Neural cell (in vitro differentiated cells): ENCODE measurements around the gene ISL1. TPM values are rescaled to one million over a fixed set of nuclear protein-coding genes. Genes with fewer than 3 reads are reported as not detected.

Experiments used
- H2AFZ ChIP-seq: fragments of 200-600, 300-800 bp; sonication (generic), shearing (Covaris generic); 2 replicates; pipeline ENCODE4 v1.6.0; 2014; ENCODE audit warnings: low read depth, mild to moderate bottlenecking, antibody characterized with exemption, low read length, moderate library complexity
- H3F3A ChIP-seq: fragments of 200-600 bp; shearing (Covaris generic); 2 replicates; pipeline ENCODE4 v1.6.1; 2016; ENCODE audit warnings: mild to moderate bottlenecking, moderate library complexity, mixed read lengths, antibody characterized with exemption, low read length; ENCODE audit not compliant: insufficient read depth, poor library complexity, severe bottlenecking
- H3K27ac ChIP-seq: fragments of 200-600, 300-800 bp; sonication (generic), shearing (Covaris generic); 2 replicates; pipeline ENCODE4 v1.5.1; 2014; ENCODE audit warnings: mild to moderate bottlenecking, low read length, moderate library complexity
- H3K27me3 ChIP-seq: fragments of 300-800, 200-600 bp; sonication (generic), shearing (Covaris generic); 2 replicates; pipeline ENCODE4 v1.6.0; 2014; ENCODE audit warnings: mild to moderate bottlenecking, low read depth, low read length, moderate library complexity; ENCODE audit not compliant: insufficient read depth
- H3K36me3 ChIP-seq: fragments of 300-800, 200-600 bp; sonication (generic), shearing (Covaris generic); 2 replicates; pipeline ENCODE4 v1.5.1; 2014; ENCODE audit warnings: mild to moderate bottlenecking, antibody characterized with exemption, low read length, moderate library complexity; ENCODE audit not compliant: insufficient read depth
- H3K4me2 ChIP-seq: fragments of 300-800, 200-600 bp; sonication (generic), shearing (Covaris generic); 2 replicates; pipeline ENCODE4 v1.6.0; 2014; ENCODE audit warnings: mild to moderate bottlenecking, low read length
- H3K4me3 ChIP-seq: fragments of 300-800, 200-600 bp; sonication (generic), shearing (Covaris generic); 2 replicates; pipeline ENCODE4 v1.5.1; 2014; ENCODE audit warnings: mild to moderate bottlenecking, low read length, moderate library complexity
- H3K79me2 ChIP-seq: fragments of 200-600 bp; shearing (Covaris generic); replicated peaks from 2 replicates; pipeline ENCODE4 v1.6.0; 2014; ENCODE audit warnings: mild to moderate bottlenecking, low read length, moderate library complexity; ENCODE audit not compliant: insufficient read depth
- H3K9ac ChIP-seq: fragments of 300-800, 200-600 bp; sonication (generic), shearing (Covaris generic); 2 replicates; pipeline ENCODE4 v1.6.1; 2016; ENCODE audit warnings: mild to moderate bottlenecking, low read length, mixed read lengths
- H3K9me2 ChIP-seq: fragments of 200-600 bp; shearing (Covaris generic); 2 replicates; pipeline ENCODE4 v1.6.1; 2016; ENCODE audit warnings: mild to moderate bottlenecking, low read length, mixed read lengths; ENCODE audit not compliant: insufficient read depth
- H3K9me3 ChIP-seq: fragments of 200-600, 300-800 bp; sonication (generic), shearing (Covaris generic); 2 replicates; pipeline ENCODE4 v1.6.1; 2016; ENCODE audit warnings: mild to moderate bottlenecking, mixed run types, low read length, moderate library complexity, mixed read lengths
- H4K20me1 ChIP-seq: fragments of 200-600 bp; shearing (Covaris generic); 2 replicates; pipeline ENCODE4 v1.6.1; 2016; ENCODE audit warnings: mild to moderate bottlenecking, mixed run types; ENCODE audit not compliant: insufficient read depth
- CTCF ChIP-seq: fragments of 450-650 bp; IDR thresholded peaks from 2 replicates; pipeline ENCODE4 v1.5.1; 2014; ENCODE audit warnings: antibody characterized with exemption, mild to moderate bottlenecking, moderate library complexity; ENCODE audit not compliant: poor library complexity, severe bottlenecking
- EP300 ChIP-seq: fragments of 450-650 bp; conservative IDR thresholded peaks from 2 replicates; pipeline ENCODE4 v1.6.1; 2014; ENCODE audit warnings: antibody characterized with exemption, mild to moderate bottlenecking, moderate library complexity; ENCODE audit not compliant: poor library complexity, severe bottlenecking
- EZH2 ChIP-seq: fragments of 200-600, 300-800 bp; shearing (Covaris generic), sonication (generic); IDR thresholded peaks from 2 replicates; pipeline ENCODE4 v1.6.1; 2014; ENCODE audit warnings: antibody characterized with exemption, low read length, borderline replicate concordance, mild to moderate bottlenecking; ENCODE audit not compliant: insufficient read depth, poor library complexity, severe bottlenecking
- MXI1 ChIP-seq: fragments of 450-650 bp; conservative IDR thresholded peaks from 2 replicates; pipeline ENCODE4 v1.6.1; 2014; ENCODE audit warnings: antibody characterized with exemption, mild to moderate bottlenecking; ENCODE audit not compliant: poor library complexity, severe bottlenecking
- POLR2AphosphoS5 ChIP-seq: IDR thresholded peaks from 2 replicates; pipeline ENCODE4 v1.6.1; 2012
- RAD21 ChIP-seq: fragments of 450-650 bp; conservative IDR thresholded peaks from 2 replicates; pipeline ENCODE4 v1.6.1; 2014; ENCODE audit warnings: antibody characterized with exemption, mild to moderate bottlenecking, moderate library complexity
- REST ChIP-seq: IDR thresholded peaks from 2 replicates; pipeline ENCODE4 v1.6.1; 2012; ENCODE audit warnings: borderline replicate concordance
- SMC3 ChIP-seq: fragments of 450-650 bp; conservative IDR thresholded peaks from 2 replicates; pipeline ENCODE4 v1.6.1; 2014; ENCODE audit warnings: antibody characterized with exemption, mild to moderate bottlenecking, moderate library complexity; ENCODE audit not compliant: poor library complexity
- polyA plus RNA-seq: library from polyadenylated mRNA; depleted of rRNA; stranded (reverse); fragments of >200 nt; gene quantifications from 2 replicates; pipeline ENCODE4 v1.2.3, GENCODE V29; 2014

ISL1 gene
- polyA plus RNA-seq, 1 donor from 2014 or later: 27.6 TPM

GRCh38 chr5:51389577-51390463 lies 6.6 kb downstream of the ISL1 start:
- H3K4me2 ChIP-seq: peak overlapping the region; percentile 33
- H2AFZ ChIP-seq: no peak overlapping the region
- peak; percentile 43 for TF ChIP-seq MXI1
- TF ChIP-seq SMC3: no peak
- no peak for TF ChIP-seq CTCF
- TF ChIP-seq RAD21: no peak
- TF ChIP-seq EZH2: no peak
- peak; percentile 30 for TF ChIP-seq POLR2AphosphoS5
- H3K36me3 ChIP-seq: peaks cover 10% of the 10 kb centered on the region
- no peak overlapping the region for H3K27ac ChIP-seq
- peak overlapping the region; percentile 82 for H3K4me3 ChIP-seq
- peak overlapping the region; percentile 59 for H3K9ac ChIP-seq
- no peaks in the 10 kb centered on the region for H3K9me3 ChIP-seq
- H3K79me2 ChIP-seq: peaks cover 98% of the 10 kb centered on the region
- peaks cover 95% of the 10 kb centered on the region for H3K27me3 ChIP-seq
- H3F3A ChIP-seq: no peaks in the 10 kb centered on the region
- peaks cover 2% of the 10 kb centered on the region for H4K20me1 ChIP-seq
- H3K9me2 ChIP-seq: no peaks in the 10 kb centered on the region

- no peak overlapping the region for H3K27ac ChIP-seq
- H4K20me1 ChIP-seq: peaks cover 2% of the 10 kb centered on the region
- peaks cover 94% of the 10 kb centered on the region for H3K79me2 ChIP-seq
- H3K4me3 ChIP-seq: peak overlapping the region; percentile 5
- no peaks in the 10 kb centered on the region for H3F3A ChIP-seq
- no peaks in the 10 kb centered on the region for H3K9me2 ChIP-seq
- peaks cover 97% of the 10 kb centered on the region for H3K27me3 ChIP-seq
- no peaks in the 10 kb centered on the region for H3K9me3 ChIP-seq
- H3K36me3 ChIP-seq: peaks cover 10% of the 10 kb centered on the region
- H3K4me2 ChIP-seq: no peak overlapping the region
- no peak overlapping the region for H2AFZ ChIP-seq
- TF ChIP-seq SMC3 (no peak), REST (no peak)
- no peak overlapping the region for H3K9ac ChIP-seq
Observed at GRCh38 chr5:51391175-51391574, 7.9 kb downstream of the ISL1 start.

GRCh38 chr5:51392689-51393199 lies 9.5 kb downstream of the ISL1 start:
- Histone ChIP-seq H3K4me2 (no peak overlapping the region), H3K27ac (no peak overlapping the region), H3K36me3 (peaks cover 10% of the 10 kb centered on the region), H3K9me2 (no peaks in the 10 kb centered on the region), H3K9me3 (no peaks in the 10 kb centered on the region), H2AFZ (no peak overlapping the region), H3F3A (no peaks in the 10 kb centered on the region), H3K27me3 (peaks cover 97% of the 10 kb centered on the region), H3K79me2 (peaks cover 82% of the 10 kb centered on the region), H3K4me3 (no peak overlapping the region), H4K20me1 (no peaks in the 10 kb centered on the region), H3K9ac (no peak overlapping the region)
- no peak for TF ChIP-seq EP300
- TF ChIP-seq MXI1: no peak
- TF ChIP-seq REST: no peak
